SK-N-SH (cell line): ENCODE data around the gene SLC6A13. TPM values are rescaled to one million over a fixed set of nuclear protein-coding genes. Genes with fewer than 3 reads are reported as not detected.

ENCODE experiments used
- CTCF ChIA-PET: fragments of 300-600, 350-600 bp; formaldehyde crosslinking; extraction: SDS; loops from one replicate; lab custom pipeline; 2021; lab: Yijun Ruan, JAX
- POLR2A ChIA-PET: fragments of 350-600 bp; sonication (Branson Sonifier 250); formaldehyde crosslinking; extraction: SDS; loops from one replicate; lab custom pipeline; 2020; ENCODE audit warnings: antibody characterized with exemption, inconsistent platforms; lab: Yijun Ruan, JAX
- DNase-seq: peaks from one replicate; pipeline ENCODE4 v3.0.0; 2012
- H2AFZ ChIP-seq: fragments of 200-600 bp; sonication (generic); 2 replicates; pipeline ENCODE4 v1.8.1; 2016; ENCODE audit warnings: antibody characterized with exemption, mild to moderate bottlenecking, low read depth
- H3F3A ChIP-seq: fragments of 200-600 bp; sonication (generic); replicated peaks from 2 replicates; pipeline ENCODE3; 2016; ENCODE audit warnings: antibody characterized with exemption, mild to moderate bottlenecking; ENCODE audit not compliant: insufficient read depth
- H3K27ac ChIP-seq, 2 experiments: fragments of 200-500 bp in 1 of 2; fragments of 200-600 bp in 1 of 2; sonication (Bioruptor generic) in 1 of 2; sonication (generic), shearing (Covaris generic) in 1 of 2; 2 replicates each; pipeline versions ENCODE4 v1.5.1 to v1.6.1; 2014 to 2016; ENCODE audit warnings: low read depth in 2 of 2, inconsistent platforms in 1 of 2, low read length in 1 of 2, mild to moderate bottlenecking in 1 of 2, mixed read lengths in 1 of 2
- H3K27me3 ChIP-seq: fragments of 200-600 bp; sonication (generic), shearing (Covaris generic); 2 replicates; pipeline ENCODE4 v1.6.1; 2016; ENCODE audit warnings: mixed run types; ENCODE audit not compliant: insufficient read depth
- H3K36me3 ChIP-seq, 2 experiments: fragments of 200-500 bp in 1 of 2; fragments of 200-600 bp in 1 of 2; sonication (Bioruptor generic) in 1 of 2; sonication (generic) in 1 of 2; replicated peaks in 1 of 2; 2 replicates each; pipeline versions ENCODE3 to v1.5.1; 2014 to 2016; ENCODE audit warnings: low read length in 1 of 2, mild to moderate bottlenecking in 1 of 2; ENCODE audit not compliant: insufficient read depth in 2 of 2, control insufficient read depth in 1 of 2
- H3K4me1 ChIP-seq, 2 experiments: fragments of 200-500 bp in 1 of 2; fragments of 200-600 bp in 1 of 2; sonication (Bioruptor generic) in 1 of 2; sonication (generic), shearing (Covaris generic) in 1 of 2; 2 replicates each; pipeline versions ENCODE4 v1.5.1 to v1.6.1; 2014 to 2016; ENCODE audit warnings: low read depth in 1 of 2, low read length in 1 of 2, mixed run types in 1 of 2; ENCODE audit not compliant: insufficient read depth in 2 of 2, control insufficient read depth in 1 of 2
- H3K4me2 ChIP-seq: fragments of 200-600 bp; sonication (generic), shearing (Covaris generic); 2 replicates; pipeline ENCODE4 v1.6.1; 2017; ENCODE audit warnings: mixed run types
- H3K4me3 ChIP-seq, 2 experiments: fragments of 200-500 bp in 1 of 2; fragments of 200-600 bp in 1 of 2; sonication (Bioruptor generic) in 1 of 2; sonication (generic), shearing (Covaris generic) in 1 of 2; 2 replicates each; pipeline versions ENCODE4 v1.5.1 to v1.8.1; 2014 to 2016; ENCODE audit warnings: low read depth in 2 of 2, inconsistent platforms in 1 of 2, low read length in 1 of 2, mild to moderate bottlenecking in 1 of 2, mixed read lengths in 1 of 2, moderate library complexity in 1 of 2
- H3K79me2 ChIP-seq: fragments of 200-600 bp; sonication (generic); 2 replicates; pipeline ENCODE4 v1.8.1; 2017; ENCODE audit warnings: mild to moderate bottlenecking; ENCODE audit not compliant: insufficient read depth
- H3K9ac ChIP-seq: fragments of 200-600 bp; sonication (generic); 2 replicates; pipeline ENCODE4 v1.6.1; 2017; ENCODE audit warnings: mixed run types
- H3K9me2 ChIP-seq: fragments of 200-600 bp; sonication (generic); 2 replicates; pipeline ENCODE4 v1.6.1; 2017; ENCODE audit warnings: mixed run types
- H3K9me3 ChIP-seq: fragments of 200-600 bp; sonication (generic); 2 replicates; pipeline ENCODE4 v1.6.1; 2017; ENCODE audit warnings: mixed run types, mild to moderate bottlenecking, moderate library complexity
- H4K20me1 ChIP-seq: fragments of 200-600 bp; sonication (generic); 2 replicates; pipeline ENCODE4 v1.6.1; 2017; ENCODE audit warnings: mild to moderate bottlenecking, mixed run types; ENCODE audit not compliant: insufficient read depth
- CHD2 ChIP-seq: fragments of 150-350 bp; IDR thresholded peaks from 2 replicates; pipeline ENCODE4 v1.6.1; 2018; ENCODE audit warnings: low read length; ENCODE audit not compliant: partially characterized antibody
- ELF1 ChIP-seq: IDR thresholded peaks from 2 replicates; pipeline ENCODE4 v1.4.0; 2012
- EP300 ChIP-seq, 2 experiments: IDR thresholded peaks; 2 replicates each; pipeline versions ENCODE4 v1.4.0 to v1.6.1; 2012; ENCODE audit warnings: borderline replicate concordance in 1 of 2, low read depth in 1 of 2, low read length in 1 of 2
- FOSL2 ChIP-seq: IDR thresholded peaks from 2 replicates; pipeline ENCODE4 v1.4.0; 2012; ENCODE audit warnings: low read depth, mild to moderate bottlenecking, moderate library complexity, borderline replicate concordance
- GATA2 ChIP-seq: sonication (generic); formaldehyde crosslinking; IDR thresholded peaks from 2 replicates; pipeline ENCODE4 v1.5.0; 2020; ENCODE audit warnings: mild to moderate bottlenecking, missing genetic modification reagents
- MEF2A ChIP-seq: IDR thresholded peaks from 2 replicates; pipeline ENCODE4 v1.4.0; 2012; ENCODE audit warnings: low read depth, borderline replicate concordance
- NFIC ChIP-seq: IDR thresholded peaks from 2 replicates; pipeline ENCODE4 v1.4.0; 2012; ENCODE audit warnings: borderline replicate concordance
- NRF1 ChIP-seq: IDR thresholded peaks from 2 replicates; pipeline ENCODE4 v1.6.1; 2012; ENCODE audit warnings: low read depth, mild to moderate bottlenecking, low read length
- RAD21 ChIP-seq: IDR thresholded peaks from 2 replicates; pipeline ENCODE4 v1.6.1; 2012; ENCODE audit warnings: mild to moderate bottlenecking, low read length
- RCOR1 ChIP-seq: fragments of 150-350 bp; IDR thresholded peaks from 2 replicates; pipeline ENCODE4 v1.6.1; 2017; ENCODE audit warnings: antibody characterized with exemption, low read length
- RXRA ChIP-seq: IDR thresholded peaks from 2 replicates; pipeline ENCODE4 v1.4.0; 2012; ENCODE audit warnings: low read depth, mild to moderate bottlenecking, borderline replicate concordance
- SMC3 ChIP-seq: IDR thresholded peaks from 2 replicates; pipeline ENCODE4 v1.6.1; 2012; ENCODE audit warnings: low read depth, low read length, improper control_type of control experiment
- TCF12 ChIP-seq: IDR thresholded peaks from 2 replicates; pipeline ENCODE4 v1.4.0; 2012
- TEAD4 ChIP-seq: IDR thresholded peaks from 2 replicates; pipeline ENCODE4 v1.4.0; 2012; ENCODE audit warnings: mild to moderate bottlenecking, borderline replicate concordance; ENCODE audit not compliant: insufficient read depth
- YY1 ChIP-seq: IDR thresholded peaks from 2 replicates; pipeline ENCODE4 v1.4.0; 2012; ENCODE audit warnings: low read depth, mild to moderate bottlenecking
- WGBS: methylation state at CpG from one replicate; pipeline ENCODE4 v1.1.6; 2017; ENCODE audit warnings: low lambda C conversion rate; 5-methylcytosine and 5-hydroxymethylcytosine counted together
- polyA plus RNA-seq, 3 experiments: library from polyadenylated mRNA; depleted of rRNA; stranded (reverse); fragments of >200 nt; gene quantifications; 2 replicates each; pipeline ENCODE4 v1.2.3, GENCODE V29; 2012
- TF ChIP-seq, protein P1 (sequence below): IDR thresholded peaks from 2 replicates; pipeline ENCODE4 v1.4.0; 2012; ENCODE audit warnings: low read depth, borderline replicate concordance
- TF ChIP-seq, protein P2 (sequence below): IDR thresholded peaks from 2 replicates; pipeline ENCODE4 v1.6.1; 2012; ENCODE audit warnings: mild to moderate bottlenecking, low read depth, low read length, moderate library complexity

The SLC6A13 gene
- polyA plus RNA-seq, 1 of the 3 experiments (the other 2 are of a cell fraction), result 0.05 TPM

DNA sequence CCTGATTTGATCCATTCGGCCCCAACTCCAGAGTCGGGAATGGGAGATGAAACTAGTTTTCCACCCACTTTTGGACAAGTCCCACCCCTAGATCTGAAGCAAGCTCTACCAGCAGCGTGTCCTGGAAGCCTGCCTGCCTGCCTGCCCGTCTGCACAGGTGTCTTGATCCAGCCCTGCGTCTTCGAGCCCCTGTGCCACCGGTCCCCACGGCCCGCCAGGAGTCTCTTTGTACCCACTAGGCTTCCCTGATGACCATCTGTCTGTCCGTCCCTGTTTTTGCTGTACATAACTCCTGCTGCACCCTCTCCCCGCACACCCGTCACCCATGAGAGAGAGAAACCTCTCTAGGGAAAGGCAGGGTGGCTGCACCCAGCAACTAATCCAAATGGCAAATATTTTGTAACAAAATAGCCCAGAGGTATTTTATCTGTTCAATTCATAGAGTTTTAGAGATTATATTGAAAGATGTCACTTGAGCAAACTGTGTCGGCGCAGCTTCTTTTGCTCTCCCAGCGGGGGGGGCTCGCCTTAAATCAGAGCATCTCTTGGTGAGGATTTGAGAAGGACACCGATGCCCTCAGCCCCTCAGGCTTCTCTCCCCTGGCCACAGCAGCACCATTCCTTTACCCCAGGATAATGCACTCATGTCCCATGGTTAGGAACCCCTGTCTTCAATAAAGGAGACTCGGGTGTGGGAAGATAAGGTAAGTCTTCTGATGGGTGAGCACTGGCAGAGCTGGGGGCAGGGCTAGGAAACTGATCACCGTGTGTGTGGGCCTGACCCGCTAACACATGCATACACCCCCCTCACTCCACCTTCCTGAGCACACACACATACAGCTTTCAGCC, 84.4 kb downstream of the SLC6A13 start:
- ChIA-PET CTCF (interaction anchor here (1.6 to 4.7 kb wide), 4 partner anchors 9 to 42 kb away, joined by 3 to 38 read pairs (median 5); no protein-coding TSS in a partner anchor), POLR2A (no interaction called here)
- H3K9me3 ChIP-seq, result no peaks in the 10 kb centered on the region
- H3K36me3 ChIP-seq, result no peaks in the 10 kb centered on the region
- no peaks in the 10 kb centered on the region for H3K27me3 ChIP-seq
- peak overlapping the region in 1 of 2 experiments; percentile 92; a peak in 2 of 4 replicates for H3K27ac ChIP-seq
- no peak for DNase-seq
- no peak for TF ChIP-seq EP300 (IDR thresholded peaks at IDR 0.05; ENCODE audit: borderline replicate concordance in 1 of 2, low read depth in 1 of 2, low read length in 1 of 2)
- TF ChIP-seq MEF2A, result no peak
- no peak for TF ChIP-seq TCF12
- no peak for TF ChIP-seq RCOR1
- TF ChIP-seq RXRA, result no peak
- no peak for TF ChIP-seq SMC3
- no peak for TF ChIP-seq YY1
- no peak for TF ChIP-seq ELF1
- TF ChIP-seq, protein P1, sequence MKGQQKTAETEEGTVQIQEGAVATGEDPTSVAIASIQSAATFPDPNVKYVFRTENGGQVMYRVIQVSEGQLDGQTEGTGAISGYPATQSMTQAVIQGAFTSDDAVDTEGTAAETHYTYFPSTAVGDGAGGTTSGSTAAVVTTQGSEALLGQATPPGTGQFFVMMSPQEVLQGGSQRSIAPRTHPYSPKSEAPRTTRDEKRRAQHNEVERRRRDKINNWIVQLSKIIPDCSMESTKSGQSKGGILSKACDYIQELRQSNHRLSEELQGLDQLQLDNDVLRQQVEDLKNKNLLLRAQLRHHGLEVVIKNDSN, result no peak
- no peak for TF ChIP-seq NFIC
- no peak for TF ChIP-seq TEAD4
- TF ChIP-seq RAD21, result no peak
- TF ChIP-seq, protein P2, sequence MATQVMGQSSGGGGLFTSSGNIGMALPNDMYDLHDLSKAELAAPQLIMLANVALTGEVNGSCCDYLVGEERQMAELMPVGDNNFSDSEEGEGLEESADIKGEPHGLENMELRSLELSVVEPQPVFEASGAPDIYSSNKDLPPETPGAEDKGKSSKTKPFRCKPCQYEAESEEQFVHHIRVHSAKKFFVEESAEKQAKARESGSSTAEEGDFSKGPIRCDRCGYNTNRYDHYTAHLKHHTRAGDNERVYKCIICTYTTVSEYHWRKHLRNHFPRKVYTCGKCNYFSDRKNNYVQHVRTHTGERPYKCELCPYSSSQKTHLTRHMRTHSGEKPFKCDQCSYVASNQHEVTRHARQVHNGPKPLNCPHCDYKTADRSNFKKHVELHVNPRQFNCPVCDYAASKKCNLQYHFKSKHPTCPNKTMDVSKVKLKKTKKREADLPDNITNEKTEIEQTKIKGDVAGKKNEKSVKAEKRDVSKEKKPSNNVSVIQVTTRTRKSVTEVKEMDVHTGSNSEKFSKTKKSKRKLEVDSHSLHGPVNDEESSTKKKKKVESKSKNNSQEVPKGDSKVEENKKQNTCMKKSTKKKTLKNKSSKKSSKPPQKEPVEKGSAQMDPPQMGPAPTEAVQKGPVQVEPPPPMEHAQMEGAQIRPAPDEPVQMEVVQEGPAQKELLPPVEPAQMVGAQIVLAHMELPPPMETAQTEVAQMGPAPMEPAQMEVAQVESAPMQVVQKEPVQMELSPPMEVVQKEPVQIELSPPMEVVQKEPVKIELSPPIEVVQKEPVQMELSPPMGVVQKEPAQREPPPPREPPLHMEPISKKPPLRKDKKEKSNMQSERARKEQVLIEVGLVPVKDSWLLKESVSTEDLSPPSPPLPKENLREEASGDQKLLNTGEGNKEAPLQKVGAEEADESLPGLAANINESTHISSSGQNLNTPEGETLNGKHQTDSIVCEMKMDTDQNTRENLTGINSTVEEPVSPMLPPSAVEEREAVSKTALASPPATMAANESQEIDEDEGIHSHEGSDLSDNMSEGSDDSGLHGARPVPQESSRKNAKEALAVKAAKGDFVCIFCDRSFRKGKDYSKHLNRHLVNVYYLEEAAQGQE, result no peak
- TF ChIP-seq FOSL2, result no peak
- no peak for TF ChIP-seq GATA2 (CRISPR knock-in tag)
- TF ChIP-seq CHD2, result no peak
- TF ChIP-seq NRF1, result no peak
- H3K4me2 ChIP-seq, result no peak overlapping the region
- no peak overlapping the region for H3K9ac ChIP-seq
- H3K9me2 ChIP-seq, result no peaks in the 10 kb centered on the region
- no peak overlapping the region for H2AFZ ChIP-seq
- 94% methylated on average over 20 of the region's 20 CpGs for WGBS
- H3K4me3 ChIP-seq, result no peak overlapping the region
- H3F3A ChIP-seq, result peaks cover 6% of the 10 kb centered on the region
- peaks cover 21 to 71% of the 10 kb centered on the region in 2 experiments for H3K4me1 ChIP-seq
- H4K20me1 ChIP-seq, result no peaks in the 10 kb centered on the region
- H3K79me2 ChIP-seq, result no peaks in the 10 kb centered on the region
